OCI-M1 (cell line): Measurements from ENCODE around the gene C5AR2.
"Not testable (repeated sequence)": the region's sequence is repeated elsewhere in the genome, so short reads cannot be mapped to it uniquely, and the experiment has no call there.

ENCODE experiments used
- DNase-seq: peaks from one replicate; lab custom pipeline; 2025; lab: John Stamatoyannopoulos, UW

C5AR2 gene

GRCh38 chr19:47387623-47388022, 55.6 kb downstream of the C5AR2 start:
- not testable (repeated sequence) for DNase-seq

GRCh38 chr19:47388721-47389120, 56.7 kb downstream of the C5AR2 start:
- not testable (repeated sequence) for DNase-seq

DNA sequence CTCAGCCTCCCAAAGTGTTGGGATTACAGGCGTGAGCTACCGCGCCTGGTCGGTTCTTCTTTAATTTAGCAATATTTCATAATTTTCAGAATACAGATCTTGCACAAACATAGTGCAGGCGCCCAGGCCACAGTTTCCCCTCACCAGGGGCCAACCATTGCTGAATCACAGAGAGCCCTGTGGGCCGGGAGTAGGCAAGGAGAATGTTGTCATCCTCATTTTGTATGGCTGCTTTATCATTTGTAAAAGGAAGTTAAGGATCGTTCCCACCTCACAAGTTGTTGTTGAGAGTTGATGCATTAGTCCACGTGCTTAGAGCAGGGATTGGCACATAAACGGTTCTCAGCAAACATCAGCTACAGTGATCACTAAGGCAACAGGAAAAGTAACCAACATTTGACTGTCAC, 57.2 kb downstream of the C5AR2 start:
- DNase-seq, result no peak

DNA sequence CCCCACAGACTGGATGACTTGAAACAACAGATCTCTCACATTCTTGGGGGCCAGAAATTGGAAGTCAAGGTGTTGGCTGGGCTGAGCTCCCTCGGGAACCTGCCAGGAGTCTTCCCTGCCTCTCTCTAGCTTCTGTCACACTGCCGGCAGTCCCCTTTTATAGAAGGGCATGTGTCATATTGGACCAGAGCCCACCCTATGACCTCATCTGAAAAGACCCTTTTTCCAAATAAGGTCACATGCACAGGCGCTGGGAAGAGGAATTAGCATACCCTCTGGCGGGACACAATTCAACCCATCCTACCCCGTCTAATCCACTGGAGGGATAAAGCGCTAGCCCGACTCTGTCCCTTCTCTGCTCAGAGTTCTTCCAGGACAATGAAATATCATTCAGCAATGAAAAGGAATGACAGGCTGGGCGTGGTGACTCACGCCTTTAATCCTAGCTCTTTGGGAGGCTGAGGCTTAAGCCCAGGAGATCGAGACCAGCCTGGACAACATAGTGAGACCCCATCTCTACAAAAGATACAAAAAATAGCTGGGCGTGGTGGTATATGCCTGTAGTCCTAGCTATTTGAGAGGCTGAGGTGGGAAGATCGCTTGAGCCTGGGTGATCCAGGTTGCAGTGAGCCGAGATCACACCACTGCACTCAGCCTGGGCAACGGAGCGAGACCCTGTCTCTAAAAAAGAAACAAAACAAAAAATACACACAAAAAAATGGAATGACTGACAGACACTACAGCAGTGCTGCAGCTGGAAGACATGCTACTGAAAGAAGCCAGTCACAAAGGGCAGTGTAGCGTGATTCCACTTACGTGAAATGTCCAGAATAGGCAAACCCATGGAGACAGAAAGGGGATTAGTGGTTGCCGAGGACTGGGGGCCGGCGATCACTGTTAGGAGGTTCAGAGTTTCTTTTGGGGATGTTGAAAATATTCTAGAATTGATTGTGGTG, 58.8 kb downstream of the C5AR2 start:
- DNase-seq, result no peak

GRCh38 chr19:47391510-47392223, 59.7 kb downstream of the C5AR2 start:
- DNase-seq, result peak; percentile 85
